Heart right ventricle (tissue), 16 donors: ENCODE data around the gene PHF12. TPM values are rescaled to one million over a fixed set of nuclear protein-coding genes. Genes with fewer than 3 reads are reported as not detected.

Source experiments
- ATAC-seq, 8 donors: fragments of 200-7000 bp; cut with Tn5 transposase; one replicate each; pipeline ENCODE4 v1.9.1; 2020; ENCODE audit warnings: mild to moderate bottlenecking in 8 of 8, moderate library complexity in 8 of 8, moderate number of reproducible peaks in 1 of 8
- DNase-seq, 2 donors: peaks; one replicate each; pipeline ENCODE4 v3.0.0-alpha.2; 2020
- H3K27ac ChIP-seq, 10 donors: fragments of 200-600 bp; sonication (generic) in 2 of 10; one replicate each; pipeline versions ENCODE4 v1.5.0 to v1.8.0; 2020 to 2022; ENCODE audit warnings: mild to moderate bottlenecking in 3 of 10
- H3K27me3 ChIP-seq, 7 donors: fragments of 200-600 bp; one replicate each; pipeline ENCODE4 v1.8.0; 2021 to 2022; ENCODE audit warnings: mild to moderate bottlenecking in 2 of 7
- H3K36me3 ChIP-seq, 9 donors: fragments of 200-600 bp; sonication (generic) in 1 of 9; one replicate each; pipeline versions ENCODE4 v1.5.0 to v1.8.0; 2020 to 2022; ENCODE audit warnings: mild to moderate bottlenecking in 2 of 9
- H3K4me1 ChIP-seq, 9 donors: fragments of 200-600 bp; sonication (generic) in 1 of 9; one replicate each; pipeline versions ENCODE4 v1.5.0 to v1.8.0; 2020 to 2022; ENCODE audit warnings: mild to moderate bottlenecking in 4 of 9
- H3K4me3 ChIP-seq, 10 donors: fragments of 200-600 bp; sonication (generic) in 2 of 10; one replicate each; pipeline versions ENCODE4 v1.5.0 to v1.8.0; 2020 to 2022; ENCODE audit warnings: mild to moderate bottlenecking in 7 of 10, moderate library complexity in 2 of 10
- H3K9me3 ChIP-seq, 11 donors: fragments of 200-600 bp in 10 of 11; sonication (generic) in 2 of 11; one replicate each; pipeline versions ENCODE4 v1.5.0 to v1.8.0; 2013 to 2022; ENCODE audit warnings: mild to moderate bottlenecking in 2 of 11, control low read depth in 1 of 11, moderate library complexity in 1 of 11
- CTCF ChIP-seq, 9 donors: fragments of 200-600 bp; sonication (generic) in 2 of 9; IDR thresholded peaks; one replicate each; pipeline versions ENCODE4 v1.5.0 to v1.8.0; 2021 to 2022; ENCODE audit warnings: antibody characterized with exemption in 9 of 9, mild to moderate bottlenecking in 5 of 9, moderate library complexity in 1 of 9
- WGBS, 2 donors: extraction: QIAGEN DNeasy Blood & Tissue Kit; methylation state at CpG; one replicate each; pipeline ENCODE4 v1.1.7; 2013; ENCODE audit warnings: inconsistent platforms in 1 of 2; 5-methylcytosine and 5-hydroxymethylcytosine counted together
- intact Hi-C, 10 donors: fragments of 100-400 bp; cut with DNase I; formaldehyde crosslinking; loops; one replicate each; pipeline versions ENCODE4 v1.11.1 to v1.14.2; 2022
- polyA plus RNA-seq, 2 donors: library from polyadenylated mRNA; stranded (reverse); fragments of 200-250 nt; gene quantifications; one replicate each; pipeline ENCODE4 v1.2.3, GENCODE V29; 2013
- total RNA-seq, 10 donors: library from RNA; stranded (reverse); fragmentation: NEBNext Ultra II Directional in 3 of 10; extraction: Animal tissue kit (Norgen Biotek cat#: 25700) in 3 of 10; gene quantifications; one replicate each; pipeline versions ENCODE4 v1.2.1 to v1.2.4, GENCODE V29; 2021 to 2023
- donor health status: Arrhythmogenic right ventricular cardiomyopathy.
- donor health status: ischemic (EF 13 %, LVEDD 7.1; RV severe dilation, severe dysfunction).
- donor health status: healthy with polysubstance abuse.
- donor health status: DM: no; HTN: yes; CAD: no.
- donor health status: DM: no; HTN: no; CAD: no.
- donor health status: ischemic (EF 25% LVEDD 6.9; RV normal size, moderate dysfunction).
- donor health status: ischemic (EF 25% LVEDD 5.7; RV mildly dilated, moderate dysfunction).
- donor health status: healthy.
- donor health status: DM: yes; HTN: yes; CAD: no.
- donor health status: Ischemic cardiomyopathy.
- donor health status: ischemic (EF 35%, LVEDD 5.7; RV mildly dilated, moderate dysfunction).
- donor health status: nonischemic (EF 11% LVEDD 7.7; RV severe dilation, severe dysfunction).
- donor health status: DM: yes; HTN: yes; CAD: no.
- donor health status: PGD.
- donor health status: ischemic (EF 29% LVEDD 5.4; RV normal size, mild dysfunction).
- donor health status: nonischemic (EF 23%, LVEDD 6.1; RV moderate dilation, normal function).

Gene PHF12
- total and polyA plus RNA-seq, 12 donors = 7.3 to 28.0 (median 20.9) TPM

DNA sequence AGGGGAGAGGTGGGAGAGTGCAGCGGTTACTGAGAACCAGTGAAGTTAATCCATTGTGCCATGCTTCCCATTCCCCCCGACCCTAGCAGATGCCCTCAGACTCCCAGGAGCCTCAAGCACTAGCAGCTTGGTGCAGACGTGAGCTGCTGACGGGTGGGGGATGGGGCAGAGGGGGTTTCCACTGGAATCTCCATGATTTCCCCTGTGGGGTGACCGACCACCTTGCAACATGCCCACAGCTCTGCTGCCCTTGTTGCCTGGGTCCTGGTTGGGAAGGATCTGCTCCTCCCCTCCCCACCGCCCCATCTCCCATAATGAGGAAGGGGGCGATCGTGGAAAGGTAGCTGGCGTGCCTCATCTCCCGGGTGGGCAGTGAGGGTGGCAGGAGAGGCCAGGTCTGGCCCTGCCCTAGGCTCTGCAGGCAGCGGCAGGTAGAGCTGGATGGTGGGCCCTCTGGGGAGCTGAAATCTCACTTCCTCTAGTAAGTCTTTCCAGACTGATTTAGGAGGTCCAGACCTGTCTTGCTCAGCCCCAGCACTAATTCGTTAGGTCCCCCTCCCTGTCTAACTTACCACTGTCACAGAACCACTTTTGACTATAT, 63.3 kb downstream of the PHF12 start:
- Histone ChIP-seq H3K36me3 (peaks cover 0 to 66% (median 5%) of the 10 kb centered on the region in 9 donors), H3K4me3 (no peak overlapping the region), H3K27ac (no peak overlapping the region), H3K27me3 (no peaks in the 10 kb centered on the region), H3K9me3 (no peaks in the 10 kb centered on the region), H3K4me1 (peaks cover under 1 to 45% (median 29%) of the 10 kb centered on the region in 9 donors)
- no peak for TF ChIP-seq CTCF (IDR thresholded peaks at IDR 0.05)
- WGBS, 2 donors = 83 to 84% methylated on average over 12 of the region's 12 CpGs
- ATAC-seq (no peak), DNase-seq (no peak)
- intact Hi-C loops = no loop called here

DNA sequence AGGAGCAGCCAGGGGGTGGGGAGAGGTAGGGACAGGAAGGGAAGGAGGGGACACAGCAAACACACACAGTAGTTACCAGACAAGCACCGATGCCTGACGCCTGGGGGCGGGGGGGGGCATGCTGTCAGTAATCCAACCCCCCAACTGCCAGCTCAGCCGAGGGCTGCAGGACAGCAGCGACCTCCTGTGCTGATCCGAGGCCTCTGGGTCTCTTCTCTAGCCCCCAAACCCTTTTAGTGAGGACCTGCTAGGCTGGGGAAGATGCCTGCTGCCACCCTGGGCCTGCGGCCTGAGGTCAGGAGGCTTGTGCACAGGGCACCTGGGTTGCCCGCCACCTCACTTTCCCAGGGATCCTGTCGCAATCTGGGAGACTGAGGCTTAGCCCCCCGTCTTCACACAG, 65.4 kb downstream of the PHF12 start:
- intact Hi-C loops = no loop called here
- 86 to 87% methylated on average over 10 of the region's 10 CpGs for WGBS, 2 donors
- no peaks in the 10 kb centered on the region for H3K9me3 ChIP-seq
- no peak for TF ChIP-seq CTCF (IDR thresholded peaks at IDR 0.05)
- no peak overlapping the region for H3K27ac ChIP-seq
- ATAC-seq (no peak), DNase-seq (no peak)
- H3K27me3 ChIP-seq = no peaks in the 10 kb centered on the region
- no peak overlapping the region for H3K4me3 ChIP-seq
- H3K36me3 ChIP-seq = peaks cover 0 to 78% (median 24%) of the 10 kb centered on the region in 9 donors
- H3K4me1 ChIP-seq = peaks cover 0 to 27% (median 12%) of the 10 kb centered on the region in 9 donors

DNA sequence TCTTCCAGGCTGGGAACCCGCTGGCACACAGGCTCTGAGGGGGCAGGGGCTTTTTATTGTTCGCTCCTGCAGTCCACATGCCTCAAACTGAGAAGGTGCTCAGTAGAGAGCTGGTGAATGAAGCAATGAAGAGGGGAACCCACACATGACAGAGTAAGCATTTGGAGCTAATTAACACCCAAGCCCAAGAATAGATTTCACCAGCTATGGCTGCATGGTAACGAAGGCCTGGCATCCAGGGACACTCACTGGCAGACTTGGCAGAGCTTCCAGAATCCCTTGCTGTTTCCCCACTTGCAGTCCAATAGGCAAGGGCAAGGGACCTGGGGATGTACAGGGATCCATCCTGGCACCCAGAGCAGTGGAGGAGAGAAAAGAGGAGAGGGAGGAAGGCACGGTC, 66.0 kb downstream of the PHF12 start:
- intact Hi-C loops = no loop called here
- no peaks in the 10 kb centered on the region for H3K27me3 ChIP-seq
- 82 to 85% methylated on average over 4 of the region's 4 CpGs for WGBS, 2 donors
- no peak for TF ChIP-seq CTCF (IDR thresholded peaks at IDR 0.05)
- H3K4me1 ChIP-seq = peaks cover 0 to 22% (median 8%) of the 10 kb centered on the region in 9 donors
- DNase-seq (no peak), ATAC-seq (peak in 7 of 8 donors; percentile 12 to 67 (median 36))
- H3K9me3 ChIP-seq = no peaks in the 10 kb centered on the region
- no peak overlapping the region for H3K4me3 ChIP-seq
- peaks cover 0 to 78% (median 30%) of the 10 kb centered on the region in 9 donors for H3K36me3 ChIP-seq
- peak overlapping the region in 1 of 10 donors; percentile 25 for H3K27ac ChIP-seq

DNA sequence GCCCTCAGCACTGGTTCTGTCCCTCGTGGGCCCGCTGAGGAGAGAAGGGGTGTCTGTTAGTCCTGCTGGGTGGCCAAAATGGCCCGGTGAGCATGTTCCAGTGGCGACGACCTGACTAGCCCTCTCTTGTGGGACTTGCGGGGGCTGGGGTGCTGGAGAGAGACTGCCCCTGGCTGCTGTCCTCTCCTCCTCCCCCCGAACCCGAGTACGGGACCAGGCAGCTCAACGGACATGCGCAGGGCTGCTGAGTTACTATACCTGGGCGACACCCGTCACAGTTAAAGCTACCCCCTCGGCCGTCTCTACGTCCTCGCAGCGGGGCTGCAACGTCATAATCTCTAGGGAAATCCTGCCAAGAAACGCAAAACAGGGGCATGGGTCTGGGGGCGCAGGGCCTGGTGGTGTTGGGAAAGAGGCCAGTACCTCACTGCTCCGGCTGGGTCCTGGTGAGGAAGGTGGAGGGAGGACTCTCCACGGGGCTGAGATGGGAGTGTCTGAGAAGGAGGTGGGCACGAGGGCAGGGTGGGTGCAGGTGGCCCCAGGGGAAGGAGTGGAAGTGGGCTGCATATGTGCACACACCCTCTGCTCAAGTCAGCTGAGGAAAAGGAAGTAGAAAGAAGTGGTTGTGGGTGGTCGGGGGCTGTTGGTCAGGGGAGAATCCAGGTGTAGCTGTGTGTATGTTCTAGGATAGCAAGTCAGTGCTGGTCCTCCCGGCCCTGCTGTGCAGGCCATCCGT, 67.2 kb downstream of the PHF12 start:
- no peak overlapping the region for H3K27ac ChIP-seq
- H3K9me3 ChIP-seq = no peaks in the 10 kb centered on the region
- intact Hi-C loops = no loop called here
- ATAC-seq = no peak
- no peaks in the 10 kb centered on the region for H3K27me3 ChIP-seq
- H3K36me3 ChIP-seq = peaks cover 0 to 90% (median 42%) of the 10 kb centered on the region in 9 donors
- 88 to 90% methylated on average over 27 of the region's 27 CpGs for WGBS, 2 donors
- TF ChIP-seq CTCF (IDR thresholded peaks at IDR 0.05) = no peak
- no peak for DNase-seq
- H3K4me1 ChIP-seq = peaks cover 0 to 13% (median 5%) of the 10 kb centered on the region in 9 donors
- no peak overlapping the region for H3K4me3 ChIP-seq
